Duodenal mucosa (tissue), 2 donors: ENCODE data around the gene SNX9.

Source experiments
- H3K27ac ChIP-seq: one replicate; pipeline ENCODE4 v1.7.0; 2013; ENCODE audit warnings: low read depth, low read length
- H3K27me3 ChIP-seq, 2 donors: one replicate each; pipeline ENCODE4 v1.7.0; 2013; ENCODE audit warnings: low read length in 2 of 2, control low read depth in 1 of 2; ENCODE audit not compliant: insufficient read depth in 2 of 2, control insufficient read depth in 1 of 2
- H3K36me3 ChIP-seq, 2 donors: one replicate each; pipeline ENCODE4 v1.7.0; 2013; ENCODE audit warnings: low read length in 2 of 2, control low read depth in 1 of 2; ENCODE audit not compliant: insufficient read depth in 2 of 2, control insufficient read depth in 1 of 2
- H3K4me1 ChIP-seq, 2 donors: one replicate each; pipeline ENCODE4 v1.7.0; 2013; ENCODE audit warnings: low read length in 2 of 2, control low read depth in 1 of 2; ENCODE audit not compliant: insufficient read depth in 2 of 2, control insufficient read depth in 1 of 2
- H3K4me3 ChIP-seq, 2 donors: one replicate each; pipeline ENCODE4 v1.7.0; 2013; ENCODE audit warnings: low read length in 2 of 2, low read depth in 1 of 2
- H3K9ac ChIP-seq, 2 donors: one replicate each; pipeline ENCODE4 v1.7.0; 2013; ENCODE audit warnings: low read length in 2 of 2, low read depth in 1 of 2
- H3K9me3 ChIP-seq, 2 donors: one replicate each; pipeline ENCODE4 v1.7.0; 2013; ENCODE audit warnings: low read length in 2 of 2, control low read depth in 1 of 2; ENCODE audit not compliant: control insufficient read depth in 1 of 2

The SNX9 gene

DNA sequence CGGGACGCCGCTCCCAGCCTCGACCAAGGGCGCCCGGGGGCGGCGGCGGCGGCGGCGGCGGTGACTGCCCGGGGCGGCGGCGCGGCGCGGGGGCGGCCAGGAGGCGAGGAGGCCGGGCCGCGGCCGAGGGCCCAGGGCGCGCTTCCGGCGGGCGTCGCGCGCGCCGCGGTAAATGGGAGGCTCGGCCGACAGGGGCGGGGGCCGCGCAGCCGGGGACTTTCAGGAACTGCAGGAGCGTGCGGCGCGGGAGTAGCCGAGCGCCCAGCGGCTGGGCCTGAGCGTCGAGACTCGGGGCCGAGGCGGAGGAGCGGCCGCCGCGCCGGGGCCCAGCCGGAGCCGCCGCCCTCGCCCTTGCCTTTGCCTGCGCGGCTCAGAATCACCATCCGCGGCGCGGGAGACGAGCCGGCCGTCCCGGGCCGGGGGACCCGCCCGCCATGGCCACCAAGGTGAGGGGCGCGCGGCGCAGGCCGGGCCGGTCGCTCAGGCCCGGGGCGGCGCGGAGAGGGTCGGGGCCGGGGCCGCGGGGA, at the start of gene SNX9:
SNX9 (plus strand) TSS at position 246 of the 527 bp plus-strand sequence; CDS start at position 435, 189 bp downstream.
- no peaks in the 10 kb centered on the region for H3K36me3 ChIP-seq
- H3K9me3 ChIP-seq: no peaks in the 10 kb centered on the region
- H3K9ac ChIP-seq: peak within 1 kb of the TSS; percentile 86 to 89

DNA sequence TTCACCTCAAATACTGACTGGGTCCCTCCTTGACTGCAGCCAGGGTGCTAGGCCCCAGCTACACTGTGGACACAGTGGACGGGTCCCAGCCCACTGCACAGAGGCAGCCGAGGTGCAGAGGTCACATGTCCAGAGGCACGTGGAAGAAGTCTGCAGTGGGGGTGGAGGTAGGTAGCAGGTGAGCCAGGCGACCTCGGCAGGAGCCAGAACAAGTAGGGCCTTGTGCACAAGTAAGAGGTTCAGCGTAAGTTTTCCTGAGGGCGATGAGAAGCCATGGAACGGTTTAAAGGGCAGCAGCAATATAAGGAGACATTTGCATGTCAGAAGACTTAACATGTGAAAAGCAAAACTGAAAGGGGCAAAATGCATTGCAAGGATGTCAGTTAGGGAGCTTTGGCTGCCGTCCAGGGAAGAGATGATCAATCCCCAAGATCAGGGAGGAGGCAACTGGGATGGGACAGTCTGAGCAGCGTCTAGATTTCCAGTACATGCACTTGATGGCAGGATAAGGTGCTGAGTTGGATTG, 49.7 kb upstream of the SNX9 start:
- no peak overlapping the region for H3K27ac ChIP-seq
- H3K9me3 ChIP-seq: no peaks in the 10 kb centered on the region
- peaks cover 10 to 13% of the 10 kb centered on the region in 2 donors for H3K4me1 ChIP-seq
- H3K4me3 ChIP-seq: no peak overlapping the region
- H3K36me3 ChIP-seq: no peaks in the 10 kb centered on the region
- no peak overlapping the region for H3K9ac ChIP-seq
- no peaks in the 10 kb centered on the region for H3K27me3 ChIP-seq

More for the DNA sequence above, at the start of gene SNX9:
- peak within 1 kb of the TSS; percentile 92 for H3K27ac ChIP-seq
- no peaks in the 10 kb centered on the region for H3K27me3 ChIP-seq
- H3K4me1 ChIP-seq: peaks cover 11 to 16% of the 10 kb centered on the region in 2 donors
- peak within 1 kb of the TSS; percentile 76 to 77 for H3K4me3 ChIP-seq

DNA sequence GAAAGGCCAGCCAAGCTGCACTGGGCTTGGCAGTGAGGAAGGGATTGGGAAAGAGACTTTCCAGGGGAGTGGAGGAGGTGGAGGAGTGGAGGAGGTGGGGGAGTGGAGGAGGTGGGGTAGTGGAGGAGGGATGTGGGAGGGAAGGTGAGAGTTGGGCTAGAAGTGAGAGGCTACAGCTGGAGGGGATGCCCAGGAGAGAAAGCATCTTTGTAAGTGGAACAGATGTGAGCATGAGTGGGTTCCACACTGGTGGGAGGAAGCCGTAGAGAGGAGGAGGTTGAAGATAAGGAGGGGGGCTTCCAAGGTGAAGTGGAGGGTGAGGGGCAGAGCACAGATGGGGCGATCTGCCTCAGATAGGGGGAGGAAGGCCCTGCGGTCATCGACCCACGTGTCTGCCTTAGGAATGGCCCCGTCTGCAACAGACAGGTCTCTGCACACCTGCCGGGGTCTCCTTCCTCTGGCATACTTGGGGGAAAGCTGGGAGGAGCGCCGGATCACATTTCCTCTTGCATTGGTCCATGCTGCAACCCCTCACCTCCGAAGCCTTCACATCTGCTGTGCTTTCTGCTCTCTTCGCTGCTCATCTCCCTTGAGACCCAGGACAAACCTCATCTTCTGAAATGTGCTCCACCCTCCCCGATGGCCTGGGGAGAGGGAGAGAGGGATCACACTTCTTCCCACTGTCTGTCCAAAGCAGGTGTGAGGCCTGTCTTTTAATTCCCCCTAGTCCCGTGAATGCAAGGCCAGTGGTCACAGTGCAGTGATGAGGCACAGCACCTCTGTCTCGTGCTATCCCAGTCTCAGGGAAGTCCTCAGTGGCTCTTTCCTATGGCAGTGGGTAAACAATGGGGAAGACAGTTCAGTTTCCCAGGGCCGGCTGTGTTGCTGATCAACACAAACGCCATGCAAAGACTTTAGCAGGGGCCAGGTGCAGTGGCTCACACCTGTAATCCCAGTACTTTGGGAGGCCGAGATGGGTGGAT, 48.6 kb upstream of the SNX9 start:
- H3K9me3 ChIP-seq: no peaks in the 10 kb centered on the region
- peaks cover 10 to 13% of the 10 kb centered on the region in 2 donors for H3K4me1 ChIP-seq
- H3K9ac ChIP-seq: no peak overlapping the region
- no peaks in the 10 kb centered on the region for H3K27me3 ChIP-seq
- H3K4me3 ChIP-seq: no peak overlapping the region
- no peaks in the 10 kb centered on the region for H3K36me3 ChIP-seq
- no peak overlapping the region for H3K27ac ChIP-seq

DNA sequence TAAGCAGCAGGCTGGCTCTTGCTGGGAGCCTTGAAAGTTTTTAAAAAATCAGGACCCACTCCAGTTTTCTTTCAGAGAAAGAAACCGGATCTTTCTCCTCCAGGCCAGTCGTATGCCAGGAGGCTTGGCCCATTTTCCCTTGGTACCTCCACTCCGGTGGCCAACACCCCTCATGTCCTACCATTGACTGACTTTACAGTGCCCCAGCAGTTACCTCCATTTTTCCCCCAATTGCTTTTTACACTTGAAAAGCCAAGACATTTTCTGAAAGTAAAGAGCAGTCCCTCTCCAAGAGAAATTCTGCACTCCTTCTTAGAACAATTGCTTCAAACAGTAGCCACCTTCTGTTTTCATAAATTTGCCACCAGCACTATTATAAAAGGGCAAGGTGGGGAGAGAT, 47.7 kb upstream of the SNX9 start:
- H3K9me3 ChIP-seq: no peaks in the 10 kb centered on the region
- no peak overlapping the region for H3K27ac ChIP-seq
- H3K27me3 ChIP-seq: no peaks in the 10 kb centered on the region
- H3K4me1 ChIP-seq: peaks cover 8 to 10% of the 10 kb centered on the region in 2 donors
- H3K36me3 ChIP-seq: no peaks in the 10 kb centered on the region
- no peak overlapping the region for H3K4me3 ChIP-seq
- no peak overlapping the region for H3K9ac ChIP-seq

DNA sequence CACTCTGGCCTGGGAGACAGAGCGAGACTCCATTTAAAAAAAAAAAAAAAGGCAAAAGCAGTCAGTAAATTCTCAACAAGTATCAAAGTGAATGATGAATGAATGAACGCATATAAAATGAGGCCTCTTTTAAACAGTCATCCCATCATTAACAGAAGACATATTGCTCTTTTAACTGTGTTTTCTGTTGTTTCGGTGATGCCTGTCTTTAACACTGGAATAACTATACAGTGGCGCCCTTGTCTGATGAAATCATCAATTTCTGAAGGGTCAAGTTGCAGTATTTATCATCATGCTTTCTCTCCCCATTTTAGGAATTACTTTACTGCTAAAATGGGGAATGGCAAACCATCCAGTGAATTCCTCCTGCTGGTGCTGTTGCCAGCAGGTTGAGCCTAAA, 45.7 kb upstream of the SNX9 start:
- Histone ChIP-seq H3K27ac (no peak overlapping the region), H3K9me3 (no peaks in the 10 kb centered on the region), H3K4me3 (no peak overlapping the region), H3K36me3 (no peaks in the 10 kb centered on the region), H3K9ac (no peak overlapping the region), H3K27me3 (no peaks in the 10 kb centered on the region), H3K4me1 (peaks cover 5 to 10% of the 10 kb centered on the region in 2 donors)

DNA sequence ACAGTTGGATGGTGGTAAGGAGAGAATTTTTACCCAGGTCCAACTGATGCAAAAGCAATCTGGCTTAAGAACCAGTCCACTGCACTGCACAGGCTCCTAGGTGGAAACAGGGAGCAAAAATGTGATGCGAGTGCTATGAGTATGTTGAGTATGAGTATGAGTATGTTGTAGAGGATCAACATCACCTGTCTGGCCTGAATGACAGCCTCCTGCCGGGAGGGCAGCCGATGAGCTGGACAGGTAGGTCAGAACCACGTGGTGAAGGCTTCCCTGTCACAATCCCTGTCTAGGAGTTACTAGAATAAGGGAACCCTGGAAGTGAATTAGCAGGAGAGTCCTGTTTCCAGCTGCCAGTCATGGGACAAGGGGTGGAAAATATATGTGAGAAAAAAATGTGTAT, 44.3 kb upstream of the SNX9 start:
- Histone ChIP-seq H3K4me1 (peaks cover 0 to 3% of the 10 kb centered on the region in 2 donors), H3K36me3 (no peaks in the 10 kb centered on the region), H3K27ac (no peak overlapping the region), H3K4me3 (no peak overlapping the region), H3K27me3 (no peaks in the 10 kb centered on the region), H3K9ac (no peak overlapping the region), H3K9me3 (no peaks in the 10 kb centered on the region)

DNA sequence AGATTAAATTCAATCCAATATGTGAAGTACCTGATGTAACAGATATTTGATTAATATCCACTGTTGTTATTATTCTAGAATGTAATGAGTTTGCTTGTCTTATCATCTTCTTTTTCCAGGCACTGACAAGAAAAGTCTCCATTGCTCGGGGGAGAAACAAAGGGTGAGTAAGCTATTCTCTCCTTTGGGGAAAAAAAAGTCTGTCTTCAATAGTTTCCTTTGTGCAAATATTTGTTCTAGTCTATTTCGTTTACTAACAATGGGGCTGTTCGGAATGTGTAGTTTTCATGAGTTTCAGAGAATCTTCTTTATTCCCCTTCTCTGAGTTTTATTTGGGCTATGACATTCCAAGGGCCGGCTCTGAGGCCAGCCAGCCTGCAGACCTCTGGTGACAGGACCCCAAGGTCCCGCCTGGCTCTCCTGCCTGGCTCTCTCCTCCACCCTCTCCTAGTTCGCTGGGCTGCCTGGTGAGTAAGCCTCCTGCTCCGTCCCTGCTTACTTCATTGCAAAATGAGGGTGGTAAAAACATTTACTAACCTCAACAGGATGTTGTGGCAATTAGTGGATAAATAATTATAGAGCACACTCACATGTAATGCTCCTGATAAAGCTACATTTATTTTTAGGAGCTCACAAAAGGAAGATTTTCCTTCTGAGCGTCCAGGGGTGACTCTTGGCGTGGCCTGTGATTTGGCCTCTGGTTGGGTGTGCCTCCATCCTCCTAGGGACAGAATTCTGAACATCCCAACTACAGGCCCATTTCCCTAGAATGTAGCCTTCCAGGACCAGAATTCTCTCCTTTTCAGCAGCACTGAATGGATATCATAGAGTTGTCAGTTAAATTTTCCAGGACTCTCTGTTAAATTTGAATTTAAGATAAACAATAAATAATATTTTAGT, 43.1 kb upstream of the SNX9 start:
- H3K27ac ChIP-seq: no peak overlapping the region
- H3K27me3 ChIP-seq: no peaks in the 10 kb centered on the region
- no peaks in the 10 kb centered on the region for H3K9me3 ChIP-seq
- H3K9ac ChIP-seq: no peak overlapping the region
- no peak overlapping the region for H3K4me3 ChIP-seq
- no peaks in the 10 kb centered on the region for H3K4me1 ChIP-seq
- no peaks in the 10 kb centered on the region for H3K36me3 ChIP-seq

DNA sequence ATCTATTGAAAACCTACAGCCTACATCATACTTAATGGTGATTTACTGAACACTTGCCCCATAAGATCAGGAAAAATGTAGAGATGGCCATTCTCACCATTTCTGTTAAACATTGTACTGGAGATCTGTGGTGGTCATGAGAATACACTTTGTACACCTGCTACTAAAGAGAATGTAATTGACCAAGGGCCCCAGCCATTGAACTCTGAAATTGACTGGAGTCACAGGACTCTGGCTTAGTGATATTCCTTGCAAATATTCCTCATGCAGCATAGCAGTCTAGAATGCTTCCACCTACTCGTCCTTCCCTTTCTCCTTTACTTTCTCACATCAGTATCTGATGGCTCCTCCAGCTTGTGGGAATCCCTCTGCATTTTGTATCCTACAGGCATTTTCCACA, 37.4 kb upstream of the SNX9 start:
- no peaks in the 10 kb centered on the region for H3K9me3 ChIP-seq
- H3K36me3 ChIP-seq: no peaks in the 10 kb centered on the region
- no peak overlapping the region for H3K4me3 ChIP-seq
- H3K9ac ChIP-seq: no peak overlapping the region
- peaks cover 0 to 4% of the 10 kb centered on the region in 2 donors for H3K4me1 ChIP-seq
- no peaks in the 10 kb centered on the region for H3K27me3 ChIP-seq
- H3K27ac ChIP-seq: no peak overlapping the region

DNA sequence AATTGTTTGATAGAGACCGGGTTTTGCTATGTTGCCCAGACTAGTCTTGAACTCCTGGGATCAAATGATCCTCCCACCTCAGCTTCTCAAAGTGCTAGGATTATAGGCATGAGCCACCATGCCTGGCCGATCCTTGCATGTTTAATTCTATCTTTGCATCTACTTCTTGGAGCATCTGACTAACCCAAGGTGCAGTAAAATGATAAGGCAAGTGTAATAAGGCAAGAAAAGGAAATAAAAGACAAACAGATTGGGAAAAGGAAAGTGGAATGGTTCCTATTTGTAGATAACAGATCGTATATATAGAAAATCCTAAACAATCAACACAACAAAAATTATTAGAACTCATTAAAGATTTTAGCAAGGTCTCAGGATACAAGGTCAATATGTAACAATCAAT, 36.8 kb upstream of the SNX9 start:
- H3K4me1 ChIP-seq: peaks cover 0 to 4% of the 10 kb centered on the region in 2 donors
- no peaks in the 10 kb centered on the region for H3K9me3 ChIP-seq
- no peaks in the 10 kb centered on the region for H3K27me3 ChIP-seq
- no peaks in the 10 kb centered on the region for H3K36me3 ChIP-seq
- no peak overlapping the region for H3K27ac ChIP-seq
- H3K9ac ChIP-seq: no peak overlapping the region
- no peak overlapping the region for H3K4me3 ChIP-seq
